OCI-LY3 (cell line): ENCODE data around the gene HIVEP3.

ENCODE experiments used
- H2AFZ ChIP-seq: fragments of 200-600, 300-600 bp; shearing (Covaris generic); 2 replicates; pipeline ENCODE4 v1.6.0; 2014; ENCODE audit warnings: antibody characterized with exemption, low read depth, low read length
- H3K27ac ChIP-seq: fragments of 200-600, 300-600 bp; sonication (generic); 2 replicates; pipeline ENCODE4 v1.5.1; 2014; ENCODE audit warnings: mild to moderate bottlenecking, low read length, moderate library complexity, mixed read lengths
- H3K27me3 ChIP-seq: fragments of 200-600, 300-600 bp; sonication (generic); 2 replicates; pipeline ENCODE4 v1.6.1; 2014; ENCODE audit warnings: low read depth, low read length, mixed read lengths
- H3K36me3 ChIP-seq: fragments of 200-600, 300-600 bp; sonication (generic); replicated peaks from 2 replicates; pipeline ENCODE3; 2014; ENCODE audit warnings: low read depth, low read length, mixed read lengths
- H3K4me1 ChIP-seq: fragments of 300-600, 200-600 bp; sonication (generic); 2 replicates; pipeline ENCODE4 v1.6.1; 2014; ENCODE audit warnings: low read length, mixed read lengths
- H3K4me2 ChIP-seq: fragments of 200-600, 300-600 bp; sonication (generic); 2 replicates; pipeline ENCODE4 v1.6.1; 2014; ENCODE audit warnings: low read length, mixed read lengths
- H3K4me3 ChIP-seq: fragments of 300-600, 200-600 bp; sonication (generic); 2 replicates; pipeline ENCODE4 v1.5.1; 2014; ENCODE audit warnings: antibody characterized with exemption, mild to moderate bottlenecking, low read length, moderate library complexity
- H3K79me2 ChIP-seq: fragments of 300-600, 200-600 bp; shearing (Covaris generic); 2 replicates; pipeline ENCODE4 v1.6.1; 2014; ENCODE audit warnings: mild to moderate bottlenecking, low read length, mixed read lengths
- H3K9ac ChIP-seq: fragments of 300-600, 200-600 bp; shearing (Covaris generic); 2 replicates; pipeline ENCODE4 v1.6.0; 2014; ENCODE audit warnings: mild to moderate bottlenecking, low read length, moderate library complexity
- H3K9me3 ChIP-seq: fragments of 200-600, 300-600 bp; shearing (Covaris generic); 2 replicates; pipeline ENCODE4 v1.6.1; 2014; ENCODE audit warnings: low read length, mixed read lengths; ENCODE audit not compliant: insufficient read depth
- H4K20me1 ChIP-seq: fragments of 200-600, 300-600 bp; sonication (generic); 2 replicates; pipeline ENCODE4 v1.6.1; 2016; ENCODE audit warnings: low read length, mixed read lengths; ENCODE audit not compliant: insufficient read depth
- EZH2phosphoT487 ChIP-seq: fragments of 200-600 bp; shearing (Covaris generic); IDR thresholded peaks from 2 replicates; pipeline ENCODE4 v1.6.1; 2018; ENCODE audit warnings: antibody characterized with exemption, mixed run types, low read depth
- TF ChIP-seq, protein P1 (sequence below): fragments of 200-600, 300-600 bp; sonication (generic); IDR thresholded peaks from 2 replicates; pipeline ENCODE4 v1.5.1; 2014; ENCODE audit warnings: antibody characterized with exemption, low read length, low read depth

HIVEP3 gene

DNA sequence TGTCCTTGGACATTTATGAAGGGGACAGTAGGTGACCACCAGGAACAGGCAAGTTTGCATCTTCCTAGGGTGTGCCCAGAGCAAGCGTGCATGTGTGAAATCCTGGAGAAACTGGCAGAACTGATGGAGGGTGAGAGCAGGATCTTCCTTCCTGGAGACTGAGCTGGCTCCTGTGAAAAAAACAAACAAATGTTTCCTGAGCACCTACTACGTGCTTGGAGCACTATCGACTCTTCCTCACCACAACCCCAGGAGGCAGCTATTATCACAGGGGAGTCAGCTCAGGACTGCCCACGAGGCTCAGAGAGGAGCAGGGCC lies 432.7 kb downstream of the HIVEP3 start:
- Histone ChIP-seq H3K9me3 (no peaks in the 10 kb centered on the region), H3K4me2 (peak overlapping the region; percentile 99), H3K4me3 (peak overlapping the region; percentile 77), H4K20me1 (no peaks in the 10 kb centered on the region), H3K27me3 (no peaks in the 10 kb centered on the region), H3K9ac (peak overlapping the region; percentile 79; the same call in 1 of the 2 replicates), H2AFZ (no peak overlapping the region), H3K27ac (peak overlapping the region; percentile 96), H3K36me3 (no peaks in the 10 kb centered on the region), H3K4me1 (peaks cover 64% of the 10 kb centered on the region), H3K79me2 (no peaks in the 10 kb centered on the region)
- no peak for TF ChIP-seq EZH2phosphoT487
- TF ChIP-seq, protein P1, sequence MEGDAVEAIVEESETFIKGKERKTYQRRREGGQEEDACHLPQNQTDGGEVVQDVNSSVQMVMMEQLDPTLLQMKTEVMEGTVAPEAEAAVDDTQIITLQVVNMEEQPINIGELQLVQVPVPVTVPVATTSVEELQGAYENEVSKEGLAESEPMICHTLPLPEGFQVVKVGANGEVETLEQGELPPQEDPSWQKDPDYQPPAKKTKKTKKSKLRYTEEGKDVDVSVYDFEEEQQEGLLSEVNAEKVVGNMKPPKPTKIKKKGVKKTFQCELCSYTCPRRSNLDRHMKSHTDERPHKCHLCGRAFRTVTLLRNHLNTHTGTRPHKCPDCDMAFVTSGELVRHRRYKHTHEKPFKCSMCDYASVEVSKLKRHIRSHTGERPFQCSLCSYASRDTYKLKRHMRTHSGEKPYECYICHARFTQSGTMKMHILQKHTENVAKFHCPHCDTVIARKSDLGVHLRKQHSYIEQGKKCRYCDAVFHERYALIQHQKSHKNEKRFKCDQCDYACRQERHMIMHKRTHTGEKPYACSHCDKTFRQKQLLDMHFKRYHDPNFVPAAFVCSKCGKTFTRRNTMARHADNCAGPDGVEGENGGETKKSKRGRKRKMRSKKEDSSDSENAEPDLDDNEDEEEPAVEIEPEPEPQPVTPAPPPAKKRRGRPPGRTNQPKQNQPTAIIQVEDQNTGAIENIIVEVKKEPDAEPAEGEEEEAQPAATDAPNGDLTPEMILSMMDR: no peak

DNA sequence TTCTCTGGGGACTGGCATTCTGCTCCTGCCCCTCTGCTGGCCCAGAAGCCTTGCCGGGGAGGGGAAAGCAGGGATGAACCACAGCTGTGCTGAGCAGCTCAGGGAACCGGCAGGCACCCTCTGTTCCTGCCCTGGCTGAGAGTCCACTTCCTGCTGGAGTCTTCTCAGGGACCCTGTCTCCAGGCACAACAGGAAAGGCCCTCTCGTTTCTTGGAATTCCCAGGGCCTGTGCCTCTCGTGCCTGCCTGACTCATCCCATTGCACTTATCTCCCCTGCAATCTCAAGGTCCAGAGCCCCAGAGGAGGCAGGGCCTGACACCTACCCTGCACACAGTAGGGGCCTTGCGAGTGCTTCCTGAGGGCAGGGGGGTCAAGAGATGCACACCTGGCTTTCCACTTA lies 433.1 kb downstream of the HIVEP3 start:
- H3K9me3 ChIP-seq: no peaks in the 10 kb centered on the region
- TF ChIP-seq, protein P1: no peak
- TF ChIP-seq EZH2phosphoT487: no peak
- H3K4me1 ChIP-seq: peaks cover 67% of the 10 kb centered on the region
- H3K36me3 ChIP-seq: no peaks in the 10 kb centered on the region
- H2AFZ ChIP-seq: no peak overlapping the region
- H3K4me2 ChIP-seq: peak overlapping the region; percentile 99
- H3K9ac ChIP-seq: peak overlapping the region; percentile 79; the same call in 1 of the 2 replicates
- H3K4me3 ChIP-seq: peak overlapping the region; percentile 77; the same call in 1 of the 2 replicates
- no peaks in the 10 kb centered on the region for H4K20me1 ChIP-seq
- no peaks in the 10 kb centered on the region for H3K27me3 ChIP-seq
- H3K79me2 ChIP-seq: no peaks in the 10 kb centered on the region
- peak overlapping the region; percentile 96 for H3K27ac ChIP-seq

DNA sequence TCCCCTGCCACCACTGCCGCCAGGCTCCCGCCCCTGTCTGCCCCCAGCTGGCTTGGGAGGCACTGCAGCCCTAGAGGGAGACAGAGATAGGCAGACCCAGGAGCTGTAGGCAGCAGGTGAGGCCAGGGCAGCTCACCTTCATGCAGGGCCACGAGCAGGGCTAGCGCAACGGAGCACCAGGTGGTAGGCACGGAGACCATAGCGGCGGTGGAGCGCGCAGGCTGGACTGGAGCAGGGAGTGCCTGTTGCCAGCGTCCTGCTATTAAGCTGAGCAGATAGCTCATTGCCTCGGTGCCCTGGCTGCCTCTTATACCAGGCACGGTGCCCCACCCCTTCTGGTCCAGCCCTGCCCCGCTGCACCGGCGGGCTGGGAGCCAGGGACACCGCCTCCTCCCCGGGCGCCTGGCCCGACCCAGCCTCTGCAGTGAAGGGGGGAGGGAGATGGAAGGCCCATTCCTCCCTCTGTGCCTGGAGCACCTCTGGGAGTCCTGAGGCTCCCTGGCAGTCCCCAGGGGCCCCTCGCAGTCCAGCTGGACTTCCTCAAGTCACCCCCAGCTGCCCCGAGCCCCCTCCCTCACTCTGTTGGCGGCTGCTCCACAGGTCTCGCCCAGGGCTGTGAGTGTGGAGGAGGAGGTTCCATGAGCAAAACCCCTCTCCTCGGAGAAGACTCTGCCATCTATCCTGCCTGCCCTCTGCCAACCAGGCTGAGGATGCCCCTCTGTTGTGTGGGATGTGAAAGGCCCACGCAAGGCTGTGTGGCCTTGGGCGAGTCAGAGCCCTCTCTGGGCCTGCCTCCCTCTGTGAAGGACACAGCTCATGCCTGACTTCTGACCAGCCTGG lies 434.1 kb downstream of the HIVEP3 start, which contains the start of gene EDN2:
TSS of gene EDN2 (minus strand) at position 282 of the 840 bp plus-strand sequence. CDS start at position 200, 82 bp downstream.
- H3K4me2 ChIP-seq: 0 out of 2 replicates have a peak within 1 kb of the TSS, but pooled peaks have one; percentile 99
- no peaks in the 10 kb centered on the region for H4K20me1 ChIP-seq
- H3K27ac ChIP-seq: no peak within 1 kb of the TSS; the same call in 1 of the 2 replicates
- no peak within 1 kb of the TSS for H3K4me3 ChIP-seq
- no peaks in the 10 kb centered on the region for H3K36me3 ChIP-seq
- no peaks in the 10 kb centered on the region for H3K9me3 ChIP-seq
- TF ChIP-seq EZH2phosphoT487: no peak
- TF ChIP-seq, protein P1: peak; percentile 38
- H3K4me1 ChIP-seq: peaks cover 67% of the 10 kb centered on the region
- no peak within 1 kb of the TSS for H2AFZ ChIP-seq
- no peak within 1 kb of the TSS; the same call in 1 of the 2 replicates for H3K9ac ChIP-seq
- H3K27me3 ChIP-seq: no peaks in the 10 kb centered on the region
- H3K79me2 ChIP-seq: no peaks in the 10 kb centered on the region

DNA sequence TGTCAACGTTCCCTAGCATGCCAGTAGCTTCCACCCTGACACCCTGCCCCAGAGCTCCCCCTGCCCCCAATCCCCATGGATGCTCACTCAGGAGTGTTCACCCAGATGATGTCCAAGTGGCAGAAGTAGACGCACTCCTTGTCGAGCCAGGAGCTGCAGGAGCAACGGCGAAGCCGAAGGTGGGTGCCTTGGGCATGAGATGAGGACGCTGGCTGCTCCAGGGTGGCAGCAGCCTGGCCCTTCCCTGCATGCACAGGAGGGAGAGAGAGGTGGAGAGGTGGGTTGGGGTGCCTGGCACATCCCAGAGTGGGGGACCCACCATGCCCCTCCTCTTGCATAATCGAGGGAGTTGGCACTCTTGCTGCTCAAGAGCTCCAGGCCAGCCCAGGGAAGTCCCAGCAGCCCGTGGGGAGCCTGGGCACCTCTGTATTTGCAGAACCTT lies 434.7 kb downstream of the HIVEP3 start:
- H2AFZ ChIP-seq: no peak overlapping the region
- no peaks in the 10 kb centered on the region for H3K27me3 ChIP-seq
- no peak overlapping the region for H3K4me3 ChIP-seq
- no peak for TF ChIP-seq EZH2phosphoT487
- TF ChIP-seq, protein P1: no peak
- no peak overlapping the region for H3K9ac ChIP-seq
- H3K4me1 ChIP-seq: peaks cover 67% of the 10 kb centered on the region
- H3K36me3 ChIP-seq: no peaks in the 10 kb centered on the region
- H3K79me2 ChIP-seq: no peaks in the 10 kb centered on the region
- H3K4me2 ChIP-seq: no peak overlapping the region
- no peaks in the 10 kb centered on the region for H4K20me1 ChIP-seq
- H3K27ac ChIP-seq: no peak overlapping the region
- no peaks in the 10 kb centered on the region for H3K9me3 ChIP-seq
